GM19099 (cell line): ENCODE measurements around the gene KIF3C.

Source experiments
- POLR2A ChIP-seq: IDR thresholded peaks from 3 replicates; pipeline ENCODE4 v1.6.1; 2011; ENCODE audit warnings: low read depth; ENCODE audit not compliant: insufficient read length; ENCODE audit errors: extremely low read depth

KIF3C gene

DNA sequence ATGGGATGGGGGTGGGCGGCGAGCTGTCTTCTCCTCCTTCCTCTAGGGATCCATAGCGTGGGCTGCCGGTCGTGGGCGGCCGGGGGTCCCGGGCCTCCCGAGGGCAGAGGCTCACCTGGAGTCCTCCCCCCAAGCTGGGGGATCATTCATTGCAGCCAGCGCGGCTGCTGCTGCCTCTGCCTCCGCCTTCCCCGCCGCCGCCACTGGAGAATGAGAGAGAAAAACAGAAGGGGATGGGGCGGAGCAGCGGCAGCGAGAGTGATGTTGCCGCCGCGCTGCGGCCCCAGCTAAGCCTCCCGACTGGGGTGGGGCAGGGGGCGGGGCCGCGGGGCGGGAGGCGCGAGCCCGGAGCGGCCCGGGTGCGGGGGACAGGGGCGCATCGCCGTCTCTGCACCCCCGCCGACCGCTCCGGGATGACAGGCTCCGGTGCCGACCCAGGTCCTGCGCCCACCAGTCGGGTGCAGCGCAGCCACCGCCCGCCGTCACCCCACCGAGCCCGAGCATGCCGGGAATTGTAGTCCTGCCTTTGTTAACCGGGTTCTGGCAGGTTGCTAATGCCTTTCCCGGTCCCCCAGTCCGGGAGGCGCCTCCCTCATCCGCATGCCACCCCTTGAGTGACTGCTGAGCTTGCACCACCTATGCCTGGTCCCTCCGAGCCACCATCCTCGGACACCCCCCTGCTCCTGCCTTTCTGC, at the start of gene KIF3C:
KIF3C (minus strand) TSS at position 225 of the 695 bp plus-strand sequence. CDS start 580 bp downstream, outside the sequence.
- TF ChIP-seq POLR2A = no peak

DNA sequence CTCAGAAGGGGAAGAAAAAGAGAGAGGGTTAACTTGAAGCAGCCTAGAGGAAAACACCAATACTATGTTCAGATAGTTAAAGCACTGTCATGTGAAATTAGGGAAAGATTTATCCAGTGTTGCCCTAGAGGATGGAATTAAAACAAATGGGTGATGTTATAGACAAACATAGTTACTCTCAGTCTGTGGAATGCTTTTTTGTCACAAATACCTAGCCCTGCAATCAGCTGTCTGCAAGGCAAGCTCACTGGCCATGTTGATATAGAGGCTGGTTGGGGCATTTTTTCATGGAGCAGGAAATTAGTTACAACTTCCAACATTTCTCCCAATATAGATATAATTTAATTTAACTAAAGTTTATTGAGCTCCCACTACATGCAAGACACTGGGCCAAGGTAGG, 43.2 kb upstream of the KIF3C start:
- TF ChIP-seq POLR2A = no peak

DNA sequence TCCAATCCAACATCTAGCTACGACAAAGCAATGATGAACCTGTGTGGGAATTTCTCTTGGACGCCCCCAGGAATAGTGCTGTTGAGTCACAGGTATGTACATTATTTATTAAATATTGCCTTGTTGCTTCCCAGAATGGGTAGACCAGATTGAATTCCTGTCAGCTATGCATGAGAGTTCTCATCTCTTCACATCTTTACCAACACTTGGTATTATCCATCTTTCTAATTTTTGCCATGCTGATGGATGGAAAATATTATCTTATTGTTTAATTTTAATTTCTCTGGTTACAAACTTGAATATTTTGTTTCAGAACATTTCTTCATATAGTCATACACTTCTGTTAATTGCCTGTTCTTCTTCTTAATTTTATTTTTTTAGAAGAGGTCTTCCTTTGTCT, 42.0 kb upstream of the KIF3C start:
- TF ChIP-seq POLR2A = no peak

DNA sequence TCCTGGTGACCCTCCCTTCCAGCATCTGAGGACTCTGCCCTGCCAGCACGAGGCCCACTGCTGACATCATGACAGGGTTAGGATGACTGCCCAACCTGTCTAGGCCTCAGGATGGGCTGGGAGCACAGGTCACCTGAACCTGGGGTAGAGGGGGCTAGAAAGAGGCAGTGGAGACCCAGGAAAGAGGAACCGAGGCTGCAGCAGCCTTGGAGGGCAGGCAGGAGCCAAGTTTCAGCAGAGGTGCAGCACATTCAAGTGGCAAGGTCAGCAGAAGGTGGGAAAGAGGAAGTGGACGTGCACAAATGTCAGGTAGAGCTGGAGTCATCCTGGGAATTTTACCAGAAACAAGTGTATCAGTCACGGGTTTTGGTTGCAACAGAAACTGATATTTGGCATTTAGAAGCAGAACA, 37.9 kb upstream of the KIF3C start:
- no peak for TF ChIP-seq POLR2A

DNA sequence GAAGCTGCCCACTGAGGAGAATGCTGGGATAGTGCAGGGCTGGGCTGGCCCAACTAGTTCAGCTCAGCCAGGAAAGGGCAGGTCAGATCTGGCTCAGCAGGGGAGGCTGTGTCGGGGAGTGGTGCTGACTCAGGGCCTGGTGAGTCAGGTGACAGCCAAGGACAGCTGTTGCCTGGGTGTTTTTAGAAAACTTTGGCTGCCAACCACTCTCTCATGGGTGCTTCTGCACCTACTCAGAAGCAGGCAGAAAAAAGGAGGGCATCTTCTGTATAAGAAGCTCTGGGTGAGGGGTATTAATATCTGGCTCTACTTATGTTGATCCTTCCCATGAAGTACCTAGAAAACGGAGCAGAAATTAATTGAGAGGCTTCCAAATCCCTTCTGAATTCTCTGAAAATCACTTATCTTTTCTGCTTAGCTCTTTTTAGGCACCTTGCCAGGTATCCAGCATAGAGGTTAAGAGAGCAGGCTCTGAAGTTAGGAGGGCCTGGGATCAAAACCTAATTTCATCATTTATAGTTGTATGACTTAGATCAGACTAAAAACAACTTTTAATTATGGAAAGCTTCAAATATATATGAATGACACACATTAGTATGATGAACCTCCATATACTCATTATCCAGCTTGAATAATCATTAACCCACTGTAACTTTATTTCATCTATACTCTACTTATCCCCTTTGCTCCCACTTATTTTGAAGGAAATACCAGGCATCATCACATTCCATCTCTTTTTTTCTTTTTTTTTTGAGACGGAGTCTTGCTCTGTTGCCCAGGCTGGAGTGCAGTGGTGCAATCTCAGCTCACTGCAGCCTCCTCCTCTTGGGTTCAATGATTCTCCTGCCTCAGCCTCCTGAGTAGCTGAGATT, 36.1 kb upstream of the KIF3C start:
- no peak for TF ChIP-seq POLR2A

DNA sequence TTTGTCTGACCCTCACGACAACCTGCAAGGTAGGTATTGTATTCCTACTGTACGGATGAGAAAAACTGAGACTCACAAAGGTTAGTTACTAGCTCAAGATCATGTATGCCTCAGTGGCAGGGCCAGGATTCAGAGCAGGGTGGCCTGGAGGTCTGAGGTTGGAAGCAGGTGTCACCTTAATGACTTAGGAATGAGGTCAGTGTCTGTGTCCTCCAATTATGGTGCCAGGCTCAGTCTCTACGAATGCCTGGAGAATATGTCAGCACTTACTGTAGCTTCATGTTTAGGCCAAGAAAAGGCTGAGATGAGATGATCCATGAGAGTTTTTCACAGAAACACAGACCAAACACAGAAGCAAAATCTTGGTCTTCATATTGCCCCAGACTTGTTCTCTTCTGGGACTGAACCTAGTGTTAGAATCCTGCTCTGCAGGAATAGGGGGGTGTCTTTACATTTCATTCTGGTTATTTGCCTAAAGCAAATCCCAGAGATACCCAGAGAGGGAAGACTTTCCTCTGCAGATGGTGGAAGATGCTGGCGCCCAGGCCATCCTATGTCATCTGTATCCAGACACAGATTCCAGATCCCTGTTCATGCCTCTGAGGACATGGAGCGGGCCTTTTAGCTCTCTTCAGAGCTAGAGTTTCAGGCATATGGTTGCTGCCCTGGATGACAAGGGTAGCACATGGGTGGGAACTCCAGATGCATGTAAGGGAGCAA, 35.3 kb upstream of the KIF3C start:
- no peak for TF ChIP-seq POLR2A

DNA sequence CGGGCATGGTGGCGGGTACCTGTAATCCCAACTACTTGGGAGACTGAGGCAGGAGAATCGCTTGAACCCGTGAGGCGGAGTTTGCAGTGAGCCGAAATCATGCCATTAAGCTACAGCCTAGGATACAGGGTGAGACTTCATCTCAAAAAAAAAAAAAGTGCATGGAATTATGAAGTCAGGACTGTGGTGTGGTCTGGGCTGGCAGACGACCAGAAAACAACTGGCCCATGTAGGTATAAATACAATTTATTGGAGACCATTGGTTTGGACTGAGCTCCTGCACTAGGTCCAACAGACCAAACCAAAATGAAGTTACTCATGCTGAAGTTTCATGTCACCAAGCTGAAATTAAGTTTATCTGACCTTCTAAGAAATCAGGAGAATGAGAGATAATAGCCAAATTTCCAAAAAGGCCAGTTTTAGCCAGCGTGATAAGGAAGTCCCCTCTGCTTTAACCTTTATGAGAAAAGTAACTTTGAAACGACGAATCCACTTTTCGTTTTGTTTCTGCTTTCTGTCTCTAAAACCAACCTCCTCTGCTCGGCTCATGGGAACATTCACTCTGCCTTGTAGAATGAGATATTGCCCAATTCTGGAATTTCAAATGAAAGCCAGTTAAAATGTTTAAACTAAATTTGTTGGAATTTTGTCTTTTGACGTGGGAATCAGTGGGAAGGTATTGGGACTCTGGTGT, 33.9 kb upstream of the KIF3C start:
- no peak for TF ChIP-seq POLR2A

DNA sequence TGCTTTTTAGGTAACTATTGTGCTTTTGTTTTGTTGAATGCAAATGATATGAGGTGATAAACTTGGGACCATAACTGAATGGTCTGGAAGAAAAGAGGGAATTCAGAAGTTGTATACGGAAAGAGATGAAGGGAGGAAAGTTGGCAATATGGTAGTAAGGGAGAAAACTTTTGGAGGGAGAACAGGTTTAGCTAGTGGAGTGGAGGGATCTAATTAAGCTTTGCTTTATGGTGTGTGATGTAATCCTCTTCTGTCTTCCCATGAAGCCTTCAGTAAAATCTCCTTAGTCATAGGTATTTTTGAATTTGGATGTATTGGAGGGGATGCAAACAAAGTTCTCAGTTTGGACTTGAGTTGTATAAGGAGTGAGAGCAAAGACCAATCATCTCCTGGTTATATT, 31.4 kb upstream of the KIF3C start:
- TF ChIP-seq POLR2A = no peak

DNA sequence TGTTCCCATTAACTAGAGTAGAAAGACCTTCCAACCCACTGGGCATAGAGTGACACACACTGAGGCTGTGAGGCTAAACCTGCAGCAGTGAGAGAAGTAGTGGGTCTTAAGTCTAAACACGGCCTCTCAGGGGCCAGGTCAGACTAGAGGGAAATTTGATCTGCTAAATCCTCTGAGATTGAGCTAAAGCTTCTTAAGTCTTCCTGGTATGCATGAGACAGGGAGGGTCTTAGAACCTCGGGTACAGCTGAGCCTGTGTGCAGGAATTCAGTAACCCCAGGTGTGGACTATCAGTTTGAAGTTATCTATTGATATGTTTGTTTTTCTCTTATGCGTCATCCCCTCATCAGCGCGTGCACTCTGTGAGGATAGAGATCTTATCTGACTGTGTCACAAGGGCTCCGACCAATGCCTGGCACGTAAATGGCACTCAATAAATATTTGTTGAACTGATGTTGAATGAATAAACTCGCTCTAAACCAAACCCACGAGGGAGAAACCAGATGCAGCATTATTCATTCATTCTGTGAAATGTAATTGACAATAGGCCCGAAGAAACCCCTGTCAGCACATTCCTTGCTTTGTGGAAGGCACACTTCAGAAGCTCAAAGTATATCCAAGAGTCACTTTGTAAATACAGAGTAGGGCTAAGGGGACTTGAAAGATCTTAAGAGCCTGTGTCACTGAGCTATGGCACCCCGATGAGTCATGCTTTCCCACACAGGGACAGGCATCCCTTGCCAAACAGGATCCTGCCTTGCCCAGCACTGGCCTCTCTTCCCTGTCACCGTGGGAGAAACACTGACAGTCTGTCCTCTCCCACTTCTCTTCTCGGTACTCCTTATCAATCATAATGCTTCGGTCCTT, 29.9 kb upstream of the KIF3C start:
- no peak for TF ChIP-seq POLR2A

DNA sequence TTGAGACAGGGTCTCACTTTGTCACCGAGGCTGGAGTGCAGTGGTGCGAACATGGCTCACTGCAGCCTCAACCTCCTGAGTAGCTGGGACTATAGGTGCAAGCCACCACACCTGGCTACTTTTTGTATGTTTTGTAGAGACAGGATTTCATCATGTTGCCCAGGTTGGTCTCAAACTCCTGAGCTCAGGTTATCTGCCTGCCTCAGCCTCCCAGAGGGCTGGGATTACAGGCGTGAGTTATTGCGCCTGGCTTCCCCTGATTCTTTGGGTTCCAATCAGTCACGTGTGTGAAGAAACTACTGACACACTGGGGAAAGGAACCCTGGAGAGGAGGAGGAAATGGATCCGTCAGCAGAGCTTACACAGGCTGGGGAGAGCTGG, 29.3 kb upstream of the KIF3C start:
- TF ChIP-seq POLR2A = no peak

DNA sequence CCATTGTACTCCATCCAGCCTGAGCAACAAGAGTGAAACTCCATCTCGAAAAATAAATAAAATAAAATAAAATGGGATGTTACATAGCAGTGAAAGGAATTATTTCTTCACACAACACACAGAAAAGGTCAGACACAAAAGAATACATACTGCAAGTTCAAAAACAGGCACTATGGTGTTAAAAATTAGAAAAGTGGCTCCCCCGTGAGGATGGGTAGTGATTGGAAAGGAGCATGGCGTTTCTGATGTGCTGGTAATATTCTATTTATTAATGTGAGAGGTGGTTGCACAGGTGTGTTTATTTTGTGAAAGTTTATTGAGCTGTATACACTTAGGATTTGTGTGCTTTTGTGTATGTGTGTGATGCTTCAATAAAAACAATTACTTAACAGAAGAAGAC, 28.6 kb upstream of the KIF3C start:
- no peak for TF ChIP-seq POLR2A

DNA sequence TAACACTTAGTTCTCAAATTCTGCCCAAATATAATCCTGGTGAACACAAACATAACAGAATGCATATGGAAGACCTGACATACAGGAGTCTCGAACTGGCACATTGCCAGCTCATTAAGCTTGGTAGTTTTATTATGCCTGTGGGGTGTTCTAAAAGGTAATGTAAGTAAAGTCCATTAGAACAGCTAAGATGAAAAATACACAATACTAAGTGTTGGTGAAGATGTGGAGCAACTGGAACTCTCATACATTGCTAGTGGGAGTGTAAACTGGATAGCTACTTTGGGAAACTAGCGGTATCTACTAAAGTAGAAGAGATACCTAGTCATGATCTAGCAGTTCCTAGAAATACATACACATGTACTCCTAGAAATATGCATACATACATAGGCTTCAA, 27.3 kb upstream of the KIF3C start:
- no peak for TF ChIP-seq POLR2A

DNA sequence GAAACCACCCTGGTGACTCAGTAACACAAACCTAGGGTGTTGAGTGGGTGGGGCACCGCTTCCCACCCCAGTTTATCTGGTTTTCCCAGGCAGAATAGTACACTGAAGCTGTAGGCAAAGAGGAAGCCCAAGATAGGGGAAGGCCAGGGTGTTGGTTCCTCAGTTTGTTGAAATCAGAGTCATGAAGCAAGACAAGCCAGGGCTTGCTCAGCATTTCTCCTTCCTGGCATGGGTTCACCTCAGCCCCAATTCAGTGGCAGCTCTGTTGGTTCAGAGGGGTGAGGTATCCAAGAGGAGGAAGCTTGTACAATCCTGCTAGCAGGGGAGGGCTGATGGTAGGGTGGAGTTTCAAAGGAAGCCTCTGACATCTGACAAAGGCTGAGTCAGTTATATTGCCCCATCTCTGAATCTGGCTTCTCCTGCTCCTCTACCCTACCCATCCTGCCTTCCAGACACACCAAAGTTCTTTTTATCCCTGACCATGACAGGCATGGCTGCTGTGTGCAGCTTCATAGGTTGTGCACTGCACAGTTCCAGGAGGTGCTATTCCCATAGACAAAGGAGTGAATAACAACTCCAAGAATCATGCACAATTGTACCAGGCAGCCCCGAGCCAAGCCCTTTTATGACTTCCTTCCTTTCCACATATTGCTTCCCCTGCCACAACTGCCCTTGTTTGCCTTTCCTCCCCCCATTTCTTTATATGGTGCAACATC, 26.7 kb upstream of the KIF3C start:
- no peak for TF ChIP-seq POLR2A

DNA sequence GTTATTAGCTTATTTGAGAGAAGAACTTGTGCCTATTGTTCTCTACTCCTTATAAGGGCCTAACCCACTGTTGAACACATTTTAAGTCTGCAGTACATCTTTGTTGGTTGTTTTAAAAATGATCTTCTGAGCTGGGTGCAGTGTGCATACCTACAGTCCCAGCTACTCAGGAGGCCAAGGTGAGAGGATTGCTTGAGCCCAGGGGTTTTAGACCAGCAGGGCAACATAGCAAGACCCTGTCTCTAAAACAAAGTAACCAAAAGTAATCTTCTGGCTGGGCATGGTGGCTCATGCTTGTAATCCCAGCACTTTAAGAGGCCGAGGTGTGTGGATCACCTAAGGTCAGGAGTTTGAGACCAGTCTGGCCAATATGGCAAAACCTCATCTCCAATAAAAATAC, 25.8 kb upstream of the KIF3C start:
- TF ChIP-seq POLR2A = no peak

DNA sequence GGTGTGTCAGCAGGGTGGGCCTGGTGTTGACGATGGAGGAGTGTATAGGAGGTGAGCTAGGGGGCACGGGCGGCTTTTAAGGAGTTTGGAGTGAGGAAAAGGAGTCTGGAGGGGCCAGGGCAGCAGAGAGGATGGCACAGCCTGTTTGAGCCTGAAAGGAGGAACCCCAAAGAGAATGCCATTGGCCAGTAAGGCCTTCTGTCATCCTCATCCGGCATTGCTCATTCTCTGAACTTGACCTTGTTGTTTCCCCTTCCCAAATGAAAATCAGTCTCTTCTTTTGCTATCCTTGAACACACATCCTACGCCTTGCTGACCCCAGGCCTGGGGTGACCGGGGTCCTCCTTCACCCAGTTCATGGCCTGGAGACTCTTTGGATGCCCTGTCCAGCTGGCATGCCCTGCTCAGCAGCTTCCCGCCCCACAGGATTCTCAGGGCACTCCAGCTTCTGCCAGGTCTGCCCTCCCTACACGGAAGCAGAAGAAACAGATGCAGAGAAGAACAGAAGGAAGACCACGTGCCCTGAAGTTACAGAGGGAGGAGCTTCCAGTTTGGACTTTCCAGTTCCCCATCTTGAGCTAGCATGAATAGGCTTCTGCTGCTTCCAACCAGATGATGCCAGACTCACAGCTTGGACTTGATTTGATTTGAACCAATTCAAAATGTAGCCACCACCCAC, 20.5 kb upstream of the KIF3C start:
- TF ChIP-seq POLR2A = no peak
